Right lobe of liver (tissue), 4 donors: ENCODE measurements around the gene SCML1.

Source experiments
- POLR2A ChIP-seq: fragments of 450-650 bp; IDR thresholded peaks from one replicate; pipeline ENCODE4 v1.6.1; 2017; ENCODE audit warnings: antibody characterized with exemption, mild to moderate bottlenecking
- TF ChIP-seq, protein P1 (sequence below), 4 donors: fragments of 200-600 bp in 3 of 4; fragments of 450-650 bp in 1 of 4; IDR thresholded peaks; one replicate each; pipeline versions ENCODE4 v1.5.1 to v1.8.0; 2016 to 2022; ENCODE audit warnings: antibody characterized with exemption in 4 of 4, mild to moderate bottlenecking in 2 of 4
- donor health status: DM: no; HTN: no; CAD: no.
- donor health status: DM: no; HTN: no; CAD: no.
- donor health status: DM: no; HTN: yes; CAD: no.

DNA sequence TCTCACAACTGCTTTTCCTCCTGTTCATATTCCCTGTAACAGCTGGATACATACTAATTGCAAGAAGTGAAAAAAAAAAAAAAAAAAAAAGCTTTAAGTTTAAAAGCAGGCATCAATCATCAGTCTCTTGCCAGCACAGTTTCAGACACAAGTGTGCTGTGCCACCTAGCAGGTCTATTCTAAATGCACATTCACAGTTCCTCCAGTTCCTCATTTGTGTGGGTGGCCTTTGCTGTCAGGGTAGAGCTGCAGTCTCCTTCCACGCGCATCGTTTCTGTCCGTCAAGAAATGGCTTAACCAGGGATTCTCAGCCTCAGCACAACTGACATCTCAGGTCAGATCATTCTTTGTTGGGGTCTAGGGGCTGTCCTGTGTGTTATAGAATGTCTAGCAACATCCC lies 61.6 kb downstream of the SCML1 start:
- TF ChIP-seq, protein P1, sequence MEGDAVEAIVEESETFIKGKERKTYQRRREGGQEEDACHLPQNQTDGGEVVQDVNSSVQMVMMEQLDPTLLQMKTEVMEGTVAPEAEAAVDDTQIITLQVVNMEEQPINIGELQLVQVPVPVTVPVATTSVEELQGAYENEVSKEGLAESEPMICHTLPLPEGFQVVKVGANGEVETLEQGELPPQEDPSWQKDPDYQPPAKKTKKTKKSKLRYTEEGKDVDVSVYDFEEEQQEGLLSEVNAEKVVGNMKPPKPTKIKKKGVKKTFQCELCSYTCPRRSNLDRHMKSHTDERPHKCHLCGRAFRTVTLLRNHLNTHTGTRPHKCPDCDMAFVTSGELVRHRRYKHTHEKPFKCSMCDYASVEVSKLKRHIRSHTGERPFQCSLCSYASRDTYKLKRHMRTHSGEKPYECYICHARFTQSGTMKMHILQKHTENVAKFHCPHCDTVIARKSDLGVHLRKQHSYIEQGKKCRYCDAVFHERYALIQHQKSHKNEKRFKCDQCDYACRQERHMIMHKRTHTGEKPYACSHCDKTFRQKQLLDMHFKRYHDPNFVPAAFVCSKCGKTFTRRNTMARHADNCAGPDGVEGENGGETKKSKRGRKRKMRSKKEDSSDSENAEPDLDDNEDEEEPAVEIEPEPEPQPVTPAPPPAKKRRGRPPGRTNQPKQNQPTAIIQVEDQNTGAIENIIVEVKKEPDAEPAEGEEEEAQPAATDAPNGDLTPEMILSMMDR (IDR thresholded peaks at IDR 0.05): no peak
- no peak for TF ChIP-seq POLR2A
